Upper lobe of left lung (tissue), 4 donors: ENCODE measurements around the gene ZIC5.

Source experiments
- EP300 ChIP-seq, 4 donors: sonication (generic); formaldehyde crosslinking; IDR thresholded peaks; one replicate each; pipeline ENCODE4 v1.5.1; 2017; ENCODE audit warnings: antibody characterized with exemption in 4 of 4, control low read depth in 2 of 4
- POLR2A ChIP-seq, 4 donors: fragments of 450-650 bp; IDR thresholded peaks; one replicate each; pipeline ENCODE4 v1.5.1; 2016 to 2017; ENCODE audit warnings: antibody characterized with exemption in 4 of 4, mild to moderate bottlenecking in 2 of 4
- POLR2AphosphoS5 ChIP-seq, 2 donors: sonication (generic); formaldehyde crosslinking; IDR thresholded peaks; one replicate each; pipeline ENCODE4 v1.5.1; 2017; ENCODE audit warnings: antibody characterized with exemption in 2 of 2
- TF ChIP-seq, protein P1 (sequence below), 6 experiments: fragments of 450-650 bp in 4 of 6; fragments of 200-600 bp in 2 of 6; sonication (generic) in 2 of 6; IDR thresholded peaks; one replicate each; pipeline ENCODE4 v1.5.1; 2016 to 2019; ENCODE audit warnings: antibody characterized with exemption in 6 of 6

DNA sequence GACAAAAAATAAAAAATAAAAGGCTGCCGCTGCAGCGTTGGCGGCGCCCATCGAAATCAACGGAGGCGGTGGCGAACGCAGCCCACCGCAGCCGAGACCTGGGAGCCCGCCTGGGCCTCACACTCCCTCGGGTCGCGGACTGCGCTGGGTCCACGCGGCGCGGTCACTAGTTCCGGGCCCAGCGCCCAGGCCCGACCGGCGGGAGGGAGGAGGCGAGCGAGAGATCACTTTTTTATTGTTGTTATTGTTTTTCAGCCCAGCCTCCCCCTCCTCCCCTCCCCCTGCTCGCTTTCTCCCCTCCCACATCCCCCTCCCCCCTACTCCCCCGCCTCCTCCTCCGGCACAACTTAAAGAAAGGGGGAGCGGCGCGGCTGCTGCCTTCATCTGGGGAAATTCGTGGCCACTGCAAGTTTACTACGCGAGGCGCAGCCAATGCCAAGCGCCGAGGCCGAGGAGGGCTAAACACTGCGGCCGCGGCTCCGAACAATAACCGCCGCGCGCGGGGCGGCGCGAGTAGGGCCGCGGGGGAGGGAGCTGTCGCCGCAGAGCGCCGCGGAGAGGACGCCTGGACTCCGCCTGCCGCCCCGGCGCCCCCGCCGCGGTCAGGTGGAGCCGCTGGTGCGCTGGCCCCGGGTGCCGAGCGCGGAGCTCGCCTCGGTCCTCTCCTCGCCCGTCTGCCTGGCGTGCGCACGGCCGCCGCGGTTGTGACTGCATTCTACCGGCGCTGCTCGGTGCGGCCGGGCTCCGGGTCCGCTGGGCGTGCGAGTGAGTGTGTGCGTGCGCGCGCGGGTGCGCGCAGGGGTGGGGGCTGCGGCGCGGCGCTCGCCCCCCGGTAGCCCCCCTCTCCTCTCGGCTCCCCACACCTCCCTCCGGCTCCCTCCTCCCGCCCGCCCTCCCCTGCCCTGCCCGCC is 9.5 kb upstream of the ZIC5 start:
- TF ChIP-seq, protein P1, sequence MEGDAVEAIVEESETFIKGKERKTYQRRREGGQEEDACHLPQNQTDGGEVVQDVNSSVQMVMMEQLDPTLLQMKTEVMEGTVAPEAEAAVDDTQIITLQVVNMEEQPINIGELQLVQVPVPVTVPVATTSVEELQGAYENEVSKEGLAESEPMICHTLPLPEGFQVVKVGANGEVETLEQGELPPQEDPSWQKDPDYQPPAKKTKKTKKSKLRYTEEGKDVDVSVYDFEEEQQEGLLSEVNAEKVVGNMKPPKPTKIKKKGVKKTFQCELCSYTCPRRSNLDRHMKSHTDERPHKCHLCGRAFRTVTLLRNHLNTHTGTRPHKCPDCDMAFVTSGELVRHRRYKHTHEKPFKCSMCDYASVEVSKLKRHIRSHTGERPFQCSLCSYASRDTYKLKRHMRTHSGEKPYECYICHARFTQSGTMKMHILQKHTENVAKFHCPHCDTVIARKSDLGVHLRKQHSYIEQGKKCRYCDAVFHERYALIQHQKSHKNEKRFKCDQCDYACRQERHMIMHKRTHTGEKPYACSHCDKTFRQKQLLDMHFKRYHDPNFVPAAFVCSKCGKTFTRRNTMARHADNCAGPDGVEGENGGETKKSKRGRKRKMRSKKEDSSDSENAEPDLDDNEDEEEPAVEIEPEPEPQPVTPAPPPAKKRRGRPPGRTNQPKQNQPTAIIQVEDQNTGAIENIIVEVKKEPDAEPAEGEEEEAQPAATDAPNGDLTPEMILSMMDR (IDR thresholded peaks at IDR 0.05): no peak
- TF ChIP-seq EP300 (IDR thresholded peaks at IDR 0.05) (no peak), POLR2A (IDR thresholded peaks at IDR 0.05) (no peak), POLR2AphosphoS5 (IDR thresholded peaks at IDR 0.05) (no peak)
